ENCODE measurements around the gene AAK1.
"Not testable (repeated sequence)": the region's sequence is repeated elsewhere in the genome, so short reads cannot be mapped to it uniquely, and the experiment has no call there.

AAK1 gene

DNA sequence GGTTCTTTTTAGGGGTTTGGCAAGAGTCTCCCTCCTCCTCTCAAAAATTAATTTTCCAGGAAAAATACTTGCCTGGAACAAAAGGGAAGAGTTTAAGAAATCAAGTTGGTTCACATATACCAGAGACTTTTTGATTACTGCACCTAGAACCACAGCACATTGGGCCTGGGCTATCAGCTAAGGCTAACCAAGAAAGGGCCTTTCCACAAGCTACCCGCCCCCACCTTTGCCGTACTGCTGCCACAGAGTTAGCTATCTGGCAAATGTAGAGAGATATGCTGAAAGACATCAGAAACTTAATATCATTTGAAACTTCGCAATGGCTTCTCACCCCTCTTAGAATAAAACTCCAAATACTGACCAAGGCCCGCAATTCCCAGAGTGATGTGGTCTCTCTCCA lies 76.9 kb downstream of the AAK1 start:
- DNase-seq: no peak

DNA sequence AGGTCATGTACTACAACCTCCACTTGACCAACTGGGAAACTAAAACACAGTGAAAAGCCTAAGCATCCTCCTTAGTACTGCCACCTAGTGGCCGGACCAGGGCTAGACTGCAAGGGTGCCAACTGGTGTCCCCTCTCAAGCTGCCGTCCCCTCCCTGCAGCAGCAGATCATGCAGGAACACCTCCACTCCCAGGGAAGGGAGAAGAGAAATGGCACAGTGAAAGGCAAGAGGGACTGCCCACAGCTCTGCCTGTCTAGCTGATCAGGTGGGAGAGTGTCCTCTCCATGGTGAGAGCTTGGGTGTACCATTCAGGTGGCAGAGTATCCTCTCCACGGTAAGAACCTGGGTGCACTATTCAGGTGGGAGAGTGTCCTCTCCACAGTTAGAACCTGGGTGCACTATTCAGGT lies 78.1 kb downstream of the AAK1 start:
- DNase-seq: peak; percentile 77 to 78

DNA sequence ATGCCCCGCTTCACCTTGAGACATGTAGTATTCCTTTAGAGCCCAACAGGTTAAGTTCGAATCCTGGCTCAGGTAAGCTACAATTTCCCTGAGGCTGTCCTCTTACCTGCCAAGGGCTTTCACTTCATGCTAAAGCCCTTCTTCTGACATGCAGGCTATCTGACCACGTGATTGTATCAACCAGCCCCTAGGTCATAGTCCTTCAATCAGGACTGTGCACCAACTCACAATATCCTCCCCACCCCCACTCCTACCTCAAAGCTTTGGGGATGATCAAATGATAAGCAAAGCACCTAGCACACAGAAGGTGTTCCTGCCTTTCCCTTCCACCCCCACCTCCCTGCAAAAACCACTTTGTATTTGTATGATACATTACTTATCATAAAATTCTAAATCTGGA lies 78.9 kb downstream of the AAK1 start:
- no peak for DNase-seq

DNA sequence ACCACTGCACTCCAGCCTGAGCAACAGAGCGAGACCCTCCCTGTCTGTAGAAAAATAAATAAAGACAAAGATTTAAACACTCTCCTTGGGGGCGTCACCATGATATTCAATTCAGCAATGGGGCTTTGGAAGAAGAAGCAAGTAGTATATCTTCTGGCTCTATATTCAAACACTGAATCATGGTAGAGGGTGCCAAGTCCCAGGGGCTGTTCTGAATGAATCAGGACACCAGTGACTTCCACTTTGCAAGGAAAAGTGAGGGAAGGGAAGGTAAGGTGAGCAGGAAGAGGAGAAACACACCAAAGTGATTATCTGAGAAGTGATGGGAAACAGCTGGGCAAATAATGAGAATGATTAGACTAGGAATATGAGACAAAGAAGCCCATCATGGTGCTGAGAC lies 80.5 kb downstream of the AAK1 start:
- DNase-seq: no peak

DNA sequence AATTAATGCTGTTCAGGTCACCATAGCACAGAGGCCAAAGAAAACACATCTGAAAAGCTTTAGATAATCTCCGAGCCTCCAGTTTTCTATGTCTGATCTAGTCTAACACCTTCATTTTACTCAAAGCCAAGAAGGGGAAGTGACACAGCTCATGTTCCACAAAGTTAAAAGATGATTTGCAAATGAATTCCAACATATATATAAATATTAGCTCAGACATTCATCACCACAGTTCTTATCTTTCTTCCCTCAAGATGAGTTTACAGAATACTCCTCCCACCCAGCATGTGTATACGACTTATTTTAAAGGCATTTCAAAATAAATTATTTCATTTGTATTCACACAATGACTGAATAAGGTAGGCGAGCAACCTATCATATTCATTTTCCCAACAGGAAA lies 82.4 kb downstream of the AAK1 start:
- DNase-seq: no peak

DNA sequence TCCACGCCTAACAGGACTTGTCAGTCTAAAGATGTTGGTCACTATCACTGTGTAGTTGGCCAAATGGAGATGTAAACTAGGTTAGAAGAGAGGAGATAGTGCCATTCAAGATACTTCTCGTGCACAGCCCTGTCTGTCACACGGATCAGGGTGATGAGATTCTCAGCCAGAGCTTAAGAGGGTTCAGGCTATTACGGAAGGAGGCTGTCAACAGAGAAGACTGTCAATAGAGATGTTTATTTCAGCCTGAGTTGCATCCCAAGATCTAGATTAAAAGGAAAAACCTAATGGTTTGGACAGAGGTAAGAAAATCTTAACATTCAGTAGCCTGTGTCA lies 83.4 kb downstream of the AAK1 start:
- DNase-seq: no peak

DNA sequence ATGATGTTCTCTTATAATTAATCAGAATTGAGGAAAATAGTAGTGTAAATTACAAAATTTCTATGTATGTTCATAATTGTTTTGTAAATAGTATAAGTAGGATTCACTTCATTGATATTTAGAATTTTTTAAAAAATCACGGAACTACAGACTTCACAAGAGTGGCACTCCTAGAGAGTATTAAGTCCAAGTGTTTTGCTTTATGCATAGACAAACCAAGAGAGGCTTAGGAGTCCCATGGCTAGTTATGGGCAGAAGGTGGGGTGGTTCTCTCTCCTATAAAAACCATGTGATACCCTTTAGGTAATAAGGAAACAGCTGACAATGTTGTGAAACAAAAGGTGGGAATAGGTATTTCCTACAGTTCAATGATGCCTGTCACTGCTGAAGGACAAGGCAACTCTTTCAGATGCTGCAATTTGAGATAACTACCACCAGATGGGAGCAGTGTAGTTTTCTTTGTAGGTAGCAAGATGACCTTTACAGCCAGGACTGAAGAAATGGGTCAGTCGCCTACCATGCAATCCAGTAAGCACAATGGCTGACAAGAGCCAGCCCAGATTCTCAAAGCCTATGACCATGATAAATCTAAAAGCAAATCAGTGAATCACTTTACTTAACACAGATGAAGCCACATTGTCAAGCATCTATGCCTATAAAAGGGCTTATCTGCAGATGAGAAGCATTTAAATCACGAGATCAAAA lies 83.9 kb downstream of the AAK1 start:
- no peak for DNase-seq

DNA sequence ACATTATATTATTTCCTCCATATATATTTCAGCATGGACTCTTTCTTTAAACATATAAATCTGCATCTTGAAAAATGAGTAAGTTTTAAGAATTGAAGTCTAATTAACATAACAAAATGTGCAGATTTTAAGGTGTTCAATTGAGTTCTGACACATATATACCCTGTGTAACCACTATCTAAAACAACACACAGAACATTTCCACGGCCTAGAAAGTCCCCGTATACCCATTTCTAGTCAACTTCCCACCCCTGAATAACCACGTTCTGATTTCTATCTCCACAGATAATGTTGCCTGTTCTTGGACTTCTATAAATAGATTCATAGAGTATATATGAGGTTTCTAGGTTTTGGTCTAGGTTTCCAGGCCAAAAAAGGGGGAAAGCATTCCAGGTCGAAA lies 87.5 kb downstream of the AAK1 start:
- no peak for DNase-seq

DNA sequence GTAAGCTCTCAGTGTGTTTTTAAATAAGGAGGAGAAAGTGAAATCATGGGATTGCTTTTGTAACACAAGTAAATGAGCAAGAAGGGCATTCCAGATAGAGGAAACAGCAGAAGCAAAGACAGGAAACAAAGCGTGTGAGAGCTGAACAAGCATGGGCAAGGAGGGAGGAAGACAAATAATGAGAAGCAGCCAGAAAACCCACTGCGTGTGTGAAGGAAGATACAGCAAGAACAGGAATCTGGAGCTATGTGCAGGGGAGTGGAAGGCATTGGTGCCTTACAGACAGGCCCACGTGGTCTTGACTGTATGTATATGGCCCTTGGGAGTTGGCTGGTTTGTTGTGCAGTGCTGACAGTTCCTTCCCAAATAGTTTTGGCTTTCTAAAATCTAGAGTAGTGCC lies 88.6 kb downstream of the AAK1 start:
- no peak for DNase-seq

DNA sequence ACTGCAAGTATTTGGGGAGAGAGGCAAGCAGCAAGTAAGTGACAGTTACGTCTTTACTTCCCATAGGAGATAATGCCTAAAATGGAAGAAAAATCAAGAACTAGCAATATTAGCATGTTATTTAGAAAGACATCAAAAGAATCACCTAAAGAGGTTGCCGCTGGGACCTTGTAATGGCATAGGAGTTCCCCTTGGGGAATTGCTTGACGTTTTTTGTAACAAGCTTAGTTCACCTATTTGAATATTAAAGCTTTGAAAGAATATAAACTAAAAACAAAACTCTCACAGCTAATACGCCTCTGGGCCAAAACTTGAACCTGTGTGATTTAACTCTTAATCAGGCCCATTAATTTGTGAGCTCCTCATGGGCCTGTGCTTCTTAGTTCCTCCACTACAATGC lies 89.0 kb downstream of the AAK1 start:
- no peak for DNase-seq

DNA sequence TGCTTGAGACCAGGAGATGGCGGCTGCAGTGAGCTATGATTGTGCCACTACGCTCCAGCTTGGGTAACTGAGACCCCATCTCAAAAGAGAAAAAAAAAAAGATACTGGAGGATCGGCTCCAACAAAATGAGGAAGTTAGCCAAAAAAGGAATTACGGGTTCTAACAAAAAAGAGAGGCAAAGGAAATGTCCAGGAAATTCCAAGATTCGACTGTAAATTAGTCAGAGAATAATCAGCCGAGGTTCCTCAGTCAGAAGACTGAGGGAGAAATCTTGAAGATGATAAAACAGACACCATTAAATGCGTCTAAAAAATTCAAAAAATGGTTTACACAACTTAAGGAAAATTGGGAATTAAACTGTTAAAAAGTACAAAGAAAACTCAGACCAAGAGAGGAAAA lies 89.5 kb downstream of the AAK1 start:
- DNase-seq: no peak

DNA sequence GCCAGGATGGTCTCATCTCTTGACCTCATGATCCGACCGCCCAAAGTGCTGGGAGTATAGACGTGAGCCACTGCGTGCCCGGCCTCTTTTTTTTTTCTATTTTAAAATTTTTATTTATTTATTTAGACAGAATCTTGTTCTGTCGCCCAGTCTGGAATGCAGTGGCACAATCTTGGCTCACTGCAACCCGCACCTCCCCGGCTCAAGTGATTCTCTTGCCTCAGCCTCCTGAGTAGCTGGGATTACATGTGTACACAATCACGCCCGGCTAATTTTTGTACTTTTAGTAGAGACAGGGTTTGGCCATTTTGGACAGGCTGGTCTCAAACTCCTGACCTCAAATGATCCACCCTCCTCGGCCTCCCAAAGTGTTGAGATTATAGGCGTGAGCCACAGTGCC lies 93.0 kb downstream of the AAK1 start:
- not testable (repeated sequence) for DNase-seq

DNA sequence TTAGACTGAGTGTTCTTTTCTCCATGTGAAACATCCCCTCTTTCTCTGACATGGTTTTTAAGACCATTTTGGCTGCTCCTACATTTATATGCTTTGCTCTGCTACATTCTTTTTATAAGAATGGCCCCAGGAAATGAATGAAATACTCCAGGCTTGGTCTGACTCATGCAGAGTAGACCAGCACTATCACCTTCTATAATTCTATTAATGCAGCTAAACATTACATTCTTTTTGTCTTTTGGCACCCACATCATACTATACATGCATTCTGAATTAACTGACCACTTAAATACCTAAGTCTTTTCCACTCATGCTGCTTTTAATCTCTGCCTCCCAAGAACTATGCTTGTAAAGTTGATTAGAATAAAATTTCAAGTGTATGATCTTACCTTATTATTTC lies 94.1 kb downstream of the AAK1 start:
- DNase-seq: no peak

DNA sequence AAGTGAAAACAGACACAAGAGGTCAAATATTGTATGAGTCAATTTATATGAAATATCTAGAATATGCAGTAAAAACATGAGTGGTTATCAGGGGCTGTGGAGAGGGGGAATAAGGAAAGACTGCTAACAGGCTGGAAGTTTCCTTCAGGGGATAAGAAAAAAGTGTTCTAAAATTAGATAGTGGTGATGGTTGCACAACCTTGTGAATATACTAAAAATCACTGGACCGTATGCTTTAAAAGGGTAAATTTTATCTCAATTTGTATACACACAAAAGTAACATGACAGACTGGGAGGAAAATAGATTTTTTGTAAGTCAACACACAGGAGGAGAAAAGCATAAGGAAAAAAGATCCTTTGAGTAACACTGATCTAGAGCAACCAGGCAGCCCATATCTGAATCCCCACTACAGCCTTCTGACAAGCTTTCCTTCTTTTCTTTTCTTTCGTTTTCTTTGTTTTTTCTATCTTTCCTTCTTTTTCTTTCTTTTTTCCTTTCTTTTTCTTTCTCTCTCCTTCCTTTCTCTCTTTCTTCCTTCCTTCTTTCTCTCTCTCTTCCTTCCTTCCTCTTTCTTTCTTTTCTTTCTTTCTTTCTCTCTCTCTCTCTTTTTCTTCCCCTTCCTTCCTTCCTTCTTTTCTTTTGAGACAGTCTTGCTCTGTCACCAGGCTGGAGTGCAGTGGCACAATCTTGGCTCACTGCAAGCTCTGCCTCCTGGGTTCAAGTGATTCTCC lies 95.4 kb downstream of the AAK1 start:
- DNase-seq: no peak

DNA sequence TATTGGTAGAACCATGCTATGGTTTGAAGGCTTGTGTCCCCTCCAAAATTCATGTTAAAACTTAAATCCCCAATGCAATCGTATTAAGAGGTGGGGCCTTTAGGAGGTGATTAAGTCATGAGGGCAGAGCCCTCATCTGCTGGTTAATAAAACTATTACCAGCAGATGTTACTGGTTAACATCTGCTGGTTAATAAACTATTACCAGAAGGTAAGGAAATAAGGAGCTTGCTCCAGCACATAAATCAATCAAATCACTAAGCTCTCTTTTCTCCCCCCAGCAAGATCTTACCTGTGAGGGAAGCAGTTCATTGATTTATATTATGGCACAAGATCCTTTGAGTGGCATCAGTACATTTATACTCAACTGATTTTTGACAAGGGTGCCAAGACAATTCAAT lies 96.9 kb downstream of the AAK1 start:
- DNase-seq: no peak

DNA sequence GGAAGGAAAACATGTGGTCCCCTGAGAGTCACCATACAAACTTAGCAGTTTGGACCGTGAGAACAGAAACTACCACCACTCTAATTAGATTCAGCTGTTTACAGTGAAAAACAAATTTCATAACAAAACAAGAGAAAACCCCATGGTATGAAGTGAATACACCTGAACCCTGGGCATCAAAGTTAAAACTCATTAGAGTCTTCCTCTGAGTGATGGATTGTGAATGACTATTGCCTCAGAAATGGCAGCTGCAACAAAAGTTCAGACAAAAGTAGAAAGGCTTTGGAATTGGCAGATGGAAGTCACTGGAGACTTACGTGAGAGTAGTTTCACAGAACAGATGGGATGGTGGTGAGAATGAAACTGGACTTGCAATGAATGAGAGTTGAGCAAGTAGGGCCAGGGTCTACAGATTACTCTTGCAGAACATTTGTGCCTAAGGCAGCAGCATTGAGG lies 98.0 kb downstream of the AAK1 start:
- no peak for DNase-seq

DNA sequence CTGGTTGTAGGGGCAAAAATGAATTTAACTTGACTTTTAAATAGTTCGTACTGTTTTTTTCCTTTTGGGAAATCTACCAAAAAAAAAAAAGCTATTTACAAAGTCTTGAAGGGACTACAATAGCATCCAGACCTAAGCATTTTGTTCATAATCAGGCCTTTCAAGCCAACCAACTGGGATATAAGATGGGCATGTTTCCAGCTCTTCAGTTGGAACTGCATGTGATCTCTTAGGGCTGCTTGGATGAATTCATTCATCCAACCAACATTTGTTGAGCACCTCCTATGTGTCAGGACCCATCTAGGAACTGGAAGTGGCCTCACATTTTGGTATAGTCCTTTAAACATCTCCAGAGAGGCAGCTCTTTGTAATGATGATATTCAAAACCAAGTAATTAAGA lies 98.6 kb downstream of the AAK1 start:
- DNase-seq: no peak

DNA sequence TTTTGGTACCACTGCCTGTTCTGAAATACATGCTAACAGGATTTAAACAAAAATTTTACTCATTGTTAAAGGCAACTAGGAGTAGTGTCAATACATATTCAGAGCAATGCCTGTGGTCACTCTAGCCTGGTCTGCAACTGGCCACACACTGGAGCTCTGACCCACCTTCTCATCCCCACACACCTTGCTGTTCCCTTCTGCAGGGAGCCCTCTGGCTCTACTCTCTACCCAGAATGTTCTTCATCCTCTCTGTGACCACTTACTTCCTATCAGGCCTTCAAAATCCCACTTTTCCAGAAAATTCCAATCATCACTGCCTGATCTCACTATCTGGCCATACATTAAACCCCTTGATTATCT lies 104.0 kb downstream of the AAK1 start:
- DNase-seq: no peak

DNA sequence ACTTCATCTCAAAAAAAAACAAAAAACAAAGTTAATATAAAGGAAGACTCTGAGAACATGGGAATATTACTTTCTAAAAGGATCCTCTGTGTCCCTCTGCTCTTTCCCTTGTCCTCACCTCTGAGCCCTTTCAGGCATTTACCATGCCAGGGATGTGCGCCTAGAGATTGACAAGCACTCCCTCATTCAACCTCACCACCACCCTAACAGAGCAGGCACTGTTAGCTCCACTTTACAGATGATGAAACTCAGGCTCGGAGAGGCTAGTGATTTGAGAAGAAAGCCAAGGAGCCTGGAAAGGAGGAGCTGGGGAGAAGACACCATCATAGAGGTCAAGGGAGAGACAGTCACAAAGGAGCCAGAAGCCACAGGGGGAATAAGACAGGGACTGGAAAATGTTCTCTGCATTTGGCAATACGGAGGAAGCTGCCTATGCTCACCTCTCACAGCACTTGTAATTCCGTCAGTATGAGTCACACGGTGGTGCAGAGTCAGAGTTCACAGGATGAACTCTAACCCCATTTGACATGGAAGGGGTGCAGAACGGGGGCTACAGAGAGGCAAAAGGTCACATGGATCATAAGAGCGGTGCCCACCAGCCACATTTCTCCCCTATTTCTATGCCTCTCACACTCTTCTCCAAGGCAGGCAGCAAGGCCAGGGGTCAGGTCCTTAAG lies 104.5 kb downstream of the AAK1 start:
- no peak for DNase-seq

DNA sequence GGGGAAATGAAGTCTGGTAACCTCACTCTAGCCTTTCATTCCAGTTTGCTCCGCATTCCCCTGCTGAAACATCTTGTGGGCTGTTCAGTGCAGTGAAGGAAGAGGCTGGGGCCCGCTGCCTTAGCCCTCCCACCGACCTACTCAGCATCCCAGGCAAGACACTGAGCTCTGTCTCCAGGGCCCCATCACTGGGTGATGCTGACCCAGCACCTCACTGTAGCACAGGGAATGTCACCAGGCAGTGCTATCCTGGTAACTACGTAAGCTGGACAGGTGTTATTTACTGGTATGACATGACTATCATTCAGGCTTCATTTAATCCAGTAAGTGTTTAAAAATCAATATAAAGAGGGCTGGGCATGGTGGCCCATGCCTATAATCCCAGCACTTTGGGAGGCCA lies 105.3 kb downstream of the AAK1 start:
- DNase-seq: no peak

DNA sequence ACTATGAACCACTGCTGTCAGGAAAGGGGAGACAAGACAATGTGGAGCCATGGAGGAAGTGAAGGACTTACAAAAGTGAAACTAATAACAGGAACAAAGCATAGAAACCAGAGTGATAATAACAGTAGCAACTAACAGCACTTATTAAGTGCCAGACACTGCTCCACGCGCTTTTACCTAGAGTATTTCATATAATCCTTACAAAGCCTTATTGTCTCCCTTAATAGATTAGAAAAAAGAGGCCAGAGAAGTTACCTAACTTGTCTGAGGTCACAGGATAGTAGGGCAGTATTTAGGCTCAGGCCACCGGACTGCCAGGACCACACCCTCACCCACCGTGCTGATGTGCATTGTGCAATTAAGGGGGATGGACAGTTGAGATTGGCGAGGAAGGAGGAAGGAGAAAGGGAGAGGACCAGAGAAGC lies 107.7 kb downstream of the AAK1 start:
- no peak for DNase-seq

DNA sequence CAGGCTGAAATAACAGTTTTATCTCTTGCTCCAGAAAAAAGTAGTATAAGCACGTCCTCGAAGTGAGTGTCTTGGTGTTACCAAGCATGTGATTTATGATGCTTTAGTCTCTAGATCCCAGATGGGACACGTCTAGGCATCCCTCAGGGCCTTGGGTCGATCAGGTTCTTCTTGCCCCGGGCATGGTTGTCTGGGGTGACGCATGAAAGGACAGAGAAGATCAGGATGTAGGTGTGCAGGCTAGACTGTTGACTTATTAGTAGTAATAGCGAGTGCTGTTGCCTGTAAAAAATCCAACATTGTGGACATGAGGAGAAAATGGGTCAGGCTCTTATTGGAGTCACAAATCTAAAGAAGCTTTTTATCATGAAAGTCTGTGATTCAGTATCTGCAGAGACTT lies 112.4 kb downstream of the AAK1 start:
- DNase-seq: no peak

DNA sequence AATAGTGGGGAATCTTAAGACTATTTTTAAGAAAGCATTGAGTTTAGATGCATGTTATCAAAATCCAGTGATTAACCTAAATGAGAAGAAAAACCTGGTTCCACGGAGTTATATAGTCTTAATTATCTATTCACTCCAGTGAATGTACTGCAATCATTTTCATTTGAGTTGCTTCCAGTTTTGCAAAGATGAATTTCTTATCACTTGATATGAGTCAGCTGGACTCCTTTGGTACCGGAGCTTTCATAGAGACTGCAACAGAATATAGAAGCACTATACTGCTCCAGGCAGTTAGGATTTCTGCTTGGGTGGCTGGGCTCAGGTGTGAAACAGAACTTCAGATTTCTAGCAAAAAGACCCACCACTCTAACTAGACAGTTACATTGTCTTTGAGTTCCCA lies 114.1 kb downstream of the AAK1 start:
- DNase-seq: no peak

DNA sequence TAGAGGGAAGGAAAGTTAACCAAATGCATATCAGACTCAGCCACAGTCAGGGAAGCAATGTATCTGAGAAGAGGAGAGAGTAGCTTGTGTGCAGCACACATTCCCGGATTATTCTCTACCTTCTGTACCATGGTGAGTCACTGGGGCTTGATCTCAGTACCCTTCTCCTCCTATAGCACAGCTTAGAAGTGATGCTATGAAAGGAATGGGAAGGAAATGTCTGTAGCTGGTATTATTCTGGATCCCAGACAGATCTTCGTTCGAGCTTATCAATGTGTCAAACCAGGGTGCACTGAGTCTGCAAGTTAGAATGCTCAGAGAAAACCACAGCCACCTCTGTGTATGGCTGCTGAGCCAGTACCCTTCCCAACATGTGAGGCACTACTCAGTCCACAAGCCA lies 118.3 kb downstream of the AAK1 start:
- DNase-seq: no peak

DNA sequence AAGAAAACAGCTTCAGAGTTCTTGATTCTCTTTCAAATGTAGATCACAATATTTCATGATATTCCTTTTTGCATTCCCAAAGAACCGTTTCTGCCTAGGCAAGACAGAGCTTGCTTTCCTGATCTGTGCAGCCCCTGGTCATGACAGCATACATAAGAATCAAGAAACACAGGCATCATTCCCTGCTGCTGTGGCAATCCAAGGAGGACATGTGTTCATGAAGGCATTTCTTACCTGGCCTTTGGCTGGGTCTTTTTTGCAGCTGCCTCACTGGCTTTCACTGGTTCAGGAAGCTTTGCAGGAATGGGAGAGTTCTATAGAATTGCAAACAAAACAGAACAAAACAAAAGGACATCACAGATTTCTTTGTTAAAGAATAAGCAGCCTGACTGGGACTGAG lies 118.7 kb downstream of the AAK1 start:
- no peak for DNase-seq
